ENCODE results near the gene MLLT6. TPM values are rescaled to one million over a fixed set of nuclear protein-coding genes. Genes with fewer than 3 reads are reported as not detected.

The MLLT6 gene
- total and polyA plus RNA-seq, 2 of the 13 experiments (the other 11 are each of a cell fraction or from before 2014, with no cell fraction given), result 50.7 to 69.5 TPM

DNA sequence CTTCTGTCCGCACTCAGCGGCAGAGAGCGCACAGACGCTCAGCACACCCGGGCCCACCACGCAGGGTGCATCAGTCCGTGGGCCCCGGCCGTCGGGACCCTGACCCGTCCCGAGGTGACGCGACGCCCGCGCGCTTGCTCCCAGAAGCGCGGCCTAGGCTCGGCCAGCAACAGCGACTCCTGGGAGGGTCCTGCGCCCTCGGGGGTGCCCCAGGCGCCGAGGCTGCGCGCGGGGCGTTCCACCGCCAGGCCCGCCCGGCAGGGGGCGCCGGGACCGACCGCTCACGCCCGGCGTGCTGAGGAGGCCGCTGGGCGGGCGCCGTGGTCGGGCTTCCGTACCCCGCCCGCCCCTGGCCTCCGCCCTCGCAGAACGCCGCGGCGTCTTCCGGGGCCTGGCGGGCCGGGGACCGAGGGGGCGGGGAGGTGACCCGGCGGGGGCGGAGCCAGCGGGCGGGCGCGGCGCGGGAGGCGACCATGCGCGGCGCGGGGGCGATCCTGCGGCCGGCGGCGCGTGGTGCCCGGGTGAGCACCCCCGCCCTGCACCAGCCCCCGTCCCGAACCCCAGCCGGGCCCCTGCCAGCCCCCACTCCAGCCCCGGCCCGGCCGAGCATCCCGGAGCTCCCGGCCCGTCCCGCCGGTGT, 24.9 kb downstream of the MLLT6 start, which contains the start of gene CISD3 (continued):
- no peak for TF ChIP-seq IKZF4 (CRISPR knock-in tag; IDR thresholded peaks at IDR 0.05; ENCODE audit: borderline replicate concordance, low read depth, not compliant biosample characterization)
- TF ChIP-seq, protein P1, sequence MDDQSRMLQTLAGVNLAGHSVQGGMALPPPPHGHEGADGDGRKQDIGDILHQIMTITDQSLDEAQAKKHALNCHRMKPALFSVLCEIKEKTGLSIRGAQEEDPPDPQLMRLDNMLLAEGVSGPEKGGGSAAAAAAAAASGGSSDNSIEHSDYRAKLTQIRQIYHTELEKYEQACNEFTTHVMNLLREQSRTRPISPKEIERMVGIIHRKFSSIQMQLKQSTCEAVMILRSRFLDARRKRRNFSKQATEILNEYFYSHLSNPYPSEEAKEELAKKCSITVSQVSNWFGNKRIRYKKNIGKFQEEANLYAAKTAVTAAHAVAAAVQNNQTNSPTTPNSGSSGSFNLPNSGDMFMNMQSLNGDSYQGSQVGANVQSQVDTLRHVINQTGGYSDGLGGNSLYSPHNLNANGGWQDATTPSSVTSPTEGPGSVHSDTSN (CRISPR knock-in tag; IDR thresholded peaks at IDR 0.05; ENCODE audit: borderline replicate concordance), result no peak
- TF ChIP-seq, protein P2, sequence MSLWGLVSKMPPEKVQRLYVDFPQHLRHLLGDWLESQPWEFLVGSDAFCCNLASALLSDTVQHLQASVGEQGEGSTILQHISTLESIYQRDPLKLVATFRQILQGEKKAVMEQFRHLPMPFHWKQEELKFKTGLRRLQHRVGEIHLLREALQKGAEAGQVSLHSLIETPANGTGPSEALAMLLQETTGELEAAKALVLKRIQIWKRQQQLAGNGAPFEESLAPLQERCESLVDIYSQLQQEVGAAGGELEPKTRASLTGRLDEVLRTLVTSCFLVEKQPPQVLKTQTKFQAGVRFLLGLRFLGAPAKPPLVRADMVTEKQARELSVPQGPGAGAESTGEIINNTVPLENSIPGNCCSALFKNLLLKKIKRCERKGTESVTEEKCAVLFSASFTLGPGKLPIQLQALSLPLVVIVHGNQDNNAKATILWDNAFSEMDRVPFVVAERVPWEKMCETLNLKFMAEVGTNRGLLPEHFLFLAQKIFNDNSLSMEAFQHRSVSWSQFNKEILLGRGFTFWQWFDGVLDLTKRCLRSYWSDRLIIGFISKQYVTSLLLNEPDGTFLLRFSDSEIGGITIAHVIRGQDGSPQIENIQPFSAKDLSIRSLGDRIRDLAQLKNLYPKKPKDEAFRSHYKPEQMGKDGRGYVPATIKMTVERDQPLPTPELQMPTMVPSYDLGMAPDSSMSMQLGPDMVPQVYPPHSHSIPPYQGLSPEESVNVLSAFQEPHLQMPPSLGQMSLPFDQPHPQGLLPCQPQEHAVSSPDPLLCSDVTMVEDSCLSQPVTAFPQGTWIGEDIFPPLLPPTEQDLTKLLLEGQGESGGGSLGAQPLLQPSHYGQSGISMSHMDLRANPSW (CRISPR knock-in tag; IDR thresholded peaks at IDR 0.05; ENCODE audit: borderline replicate concordance), result no peak
- no peak for TF ChIP-seq KAT7 (CRISPR knock-in tag; IDR thresholded peaks at IDR 0.05; ENCODE audit: borderline replicate concordance)
- TF ChIP-seq, protein P3, sequence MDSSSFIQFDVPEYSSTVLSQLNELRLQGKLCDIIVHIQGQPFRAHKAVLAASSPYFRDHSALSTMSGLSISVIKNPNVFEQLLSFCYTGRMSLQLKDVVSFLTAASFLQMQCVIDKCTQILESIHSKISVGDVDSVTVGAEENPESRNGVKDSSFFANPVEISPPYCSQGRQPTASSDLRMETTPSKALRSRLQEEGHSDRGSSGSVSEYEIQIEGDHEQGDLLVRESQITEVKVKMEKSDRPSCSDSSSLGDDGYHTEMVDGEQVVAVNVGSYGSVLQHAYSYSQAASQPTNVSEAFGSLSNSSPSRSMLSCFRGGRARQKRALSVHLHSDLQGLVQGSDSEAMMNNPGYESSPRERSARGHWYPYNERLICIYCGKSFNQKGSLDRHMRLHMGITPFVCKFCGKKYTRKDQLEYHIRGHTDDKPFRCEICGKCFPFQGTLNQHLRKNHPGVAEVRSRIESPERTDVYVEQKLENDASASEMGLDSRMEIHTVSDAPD (CRISPR knock-in tag; IDR thresholded peaks at IDR 0.05), result no peak
- TF ChIP-seq ZNF607 (CRISPR knock-in tag; IDR thresholded peaks at IDR 0.05; ENCODE audit: borderline replicate concordance), result no peak
- no peak for TF ChIP-seq NR2F6 (IDR thresholded peaks at IDR 0.05)
- no peak for TF ChIP-seq NR2F6 (CRISPR knock-in tag; IDR thresholded peaks at IDR 0.05)
- no peak for TF ChIP-seq IRF2 (CRISPR knock-in tag; IDR thresholded peaks at IDR 0.05)
- no peak for TF ChIP-seq SP140L (CRISPR knock-in tag; IDR thresholded peaks at IDR 0.05; ENCODE audit: borderline replicate concordance)
- TF ChIP-seq HNRNPH1 (optimal IDR thresholded peaks at IDR 0.05; ENCODE audit: low read depth, low read length), result peak; percentile 58
- TF ChIP-seq, protein P4, sequence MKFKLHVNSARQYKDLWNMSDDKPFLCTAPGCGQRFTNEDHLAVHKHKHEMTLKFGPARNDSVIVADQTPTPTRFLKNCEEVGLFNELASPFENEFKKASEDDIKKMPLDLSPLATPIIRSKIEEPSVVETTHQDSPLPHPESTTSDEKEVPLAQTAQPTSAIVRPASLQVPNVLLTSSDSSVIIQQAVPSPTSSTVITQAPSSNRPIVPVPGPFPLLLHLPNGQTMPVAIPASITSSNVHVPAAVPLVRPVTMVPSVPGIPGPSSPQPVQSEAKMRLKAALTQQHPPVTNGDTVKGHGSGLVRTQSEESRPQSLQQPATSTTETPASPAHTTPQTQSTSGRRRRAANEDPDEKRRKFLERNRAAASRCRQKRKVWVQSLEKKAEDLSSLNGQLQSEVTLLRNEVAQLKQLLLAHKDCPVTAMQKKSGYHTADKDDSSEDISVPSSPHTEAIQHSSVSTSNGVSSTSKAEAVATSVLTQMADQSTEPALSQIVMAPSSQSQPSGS (CRISPR knock-in tag; IDR thresholded peaks at IDR 0.05), result no peak; the same call in 1 of the 2 replicates
- no peak for TF ChIP-seq ZNF12 (CRISPR knock-in tag; IDR thresholded peaks at IDR 0.05)
- no peak for TF ChIP-seq TSC22D2 (CRISPR knock-in tag; IDR thresholded peaks at IDR 0.05; ENCODE audit: borderline replicate concordance)
- TF ChIP-seq ZNF253 (CRISPR knock-in tag; IDR thresholded peaks at IDR 0.05; ENCODE audit: borderline replicate concordance), result no peak
- TF ChIP-seq CBX5 (CRISPR knock-in tag; IDR thresholded peaks at IDR 0.05; ENCODE audit: borderline replicate concordance), result no peak
- peak; percentile 45; the same call in 1 of the 2 replicates for TF ChIP-seq ZNF772 (CRISPR knock-in tag; IDR thresholded peaks at IDR 0.05)

Data from HepG2 (cell line).